Stimulated activated CD8-positive, alpha-beta memory T cell treated with anti-CD3 and anti-CD28 coated beads, Interleukin-7, amount 100 ng/mL, for 1 hour (primary cell): ENCODE results near the gene ST7.
"Not testable (repeated sequence)": the region's sequence is repeated elsewhere in the genome, so short reads cannot be mapped to it uniquely, and the experiment has no call there.

Experiments
- DNase-seq, 2 donors: peaks; one replicate each; pipeline ENCODE4 v3.0.0-alpha.2; 2020; ENCODE audit warnings: low read depth in 2 of 2

Gene ST7

DNA sequence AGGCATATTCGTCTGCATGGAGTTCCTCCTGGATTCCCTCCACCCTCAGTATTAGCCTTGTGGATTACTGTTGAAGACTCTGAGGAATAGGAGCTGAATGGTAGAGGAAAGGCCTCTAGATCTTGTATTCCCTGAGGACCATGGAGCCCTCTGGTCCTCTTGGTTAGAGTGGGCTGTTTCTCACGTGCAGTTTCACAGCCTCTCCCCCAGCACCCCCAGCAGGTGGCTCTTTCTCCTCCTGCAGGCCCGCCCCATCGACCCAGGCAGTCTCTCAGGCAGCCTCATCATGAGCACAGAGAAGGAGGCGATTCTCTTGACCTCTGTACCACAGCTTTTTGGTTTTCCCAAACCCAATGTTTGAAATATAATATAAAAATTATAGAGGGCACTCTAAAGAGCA is 267.5 kb downstream of the ST7 start:
- DNase-seq: no peak

DNA sequence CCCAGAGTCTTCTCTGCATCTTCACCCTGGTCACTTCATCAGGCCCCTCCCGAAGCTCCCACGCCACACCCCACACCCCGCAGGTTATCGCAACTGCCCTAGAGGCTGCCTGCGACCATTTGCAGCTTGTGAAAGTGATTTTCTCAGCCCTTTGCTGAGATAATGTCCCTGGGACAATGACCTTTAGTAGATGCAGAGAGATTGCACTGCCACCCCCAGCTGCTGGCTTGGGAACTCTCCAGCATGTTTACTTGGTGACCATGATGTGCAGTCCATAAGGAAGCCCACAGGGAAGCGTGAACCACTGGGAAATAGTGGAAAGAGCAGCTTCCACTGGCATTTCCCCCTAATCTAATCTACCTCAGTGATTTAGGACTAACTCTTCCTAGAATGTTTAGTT is 272.2 kb downstream of the ST7 start:
- no peak for DNase-seq

DNA sequence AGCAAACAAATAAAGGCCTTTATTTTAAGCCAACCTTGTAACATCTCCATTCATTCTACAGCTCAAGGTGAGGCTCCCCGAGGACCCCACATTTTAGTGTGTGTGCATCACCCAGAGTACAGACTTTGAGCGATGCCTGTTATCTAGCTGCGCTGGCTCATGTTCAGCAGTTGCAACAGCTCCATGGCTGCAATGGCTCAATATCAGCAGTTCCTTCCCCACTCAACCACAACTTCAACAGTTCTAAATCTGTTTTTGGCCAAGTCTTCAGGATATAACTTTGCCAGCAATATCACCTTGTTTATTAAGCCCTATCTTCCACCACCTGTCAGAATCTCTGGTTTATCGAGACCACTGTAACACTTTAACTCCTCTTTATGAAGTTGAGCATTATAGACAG is 273.8 kb downstream of the ST7 start:
- DNase-seq: no peak

DNA sequence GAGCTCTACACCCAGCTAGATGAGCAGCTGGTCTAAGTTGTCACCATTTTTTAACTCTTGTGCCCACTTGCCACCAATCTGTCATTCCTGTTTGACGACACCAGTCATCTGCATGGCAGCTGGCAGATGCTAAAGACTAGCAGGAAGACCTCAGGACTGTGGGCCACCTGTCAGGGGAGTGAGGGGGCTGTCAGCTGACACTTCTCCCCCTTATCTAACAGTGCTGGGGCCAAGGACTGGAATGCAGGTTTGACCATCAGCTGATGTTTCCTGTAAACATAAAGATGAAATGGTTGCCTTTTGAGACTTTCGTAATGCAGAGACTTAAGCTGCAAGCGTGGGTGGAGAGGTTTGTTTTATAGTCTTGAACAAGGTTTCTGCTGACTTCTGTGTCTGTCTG is 276.0 kb downstream of the ST7 start:
- no peak for DNase-seq

DNA sequence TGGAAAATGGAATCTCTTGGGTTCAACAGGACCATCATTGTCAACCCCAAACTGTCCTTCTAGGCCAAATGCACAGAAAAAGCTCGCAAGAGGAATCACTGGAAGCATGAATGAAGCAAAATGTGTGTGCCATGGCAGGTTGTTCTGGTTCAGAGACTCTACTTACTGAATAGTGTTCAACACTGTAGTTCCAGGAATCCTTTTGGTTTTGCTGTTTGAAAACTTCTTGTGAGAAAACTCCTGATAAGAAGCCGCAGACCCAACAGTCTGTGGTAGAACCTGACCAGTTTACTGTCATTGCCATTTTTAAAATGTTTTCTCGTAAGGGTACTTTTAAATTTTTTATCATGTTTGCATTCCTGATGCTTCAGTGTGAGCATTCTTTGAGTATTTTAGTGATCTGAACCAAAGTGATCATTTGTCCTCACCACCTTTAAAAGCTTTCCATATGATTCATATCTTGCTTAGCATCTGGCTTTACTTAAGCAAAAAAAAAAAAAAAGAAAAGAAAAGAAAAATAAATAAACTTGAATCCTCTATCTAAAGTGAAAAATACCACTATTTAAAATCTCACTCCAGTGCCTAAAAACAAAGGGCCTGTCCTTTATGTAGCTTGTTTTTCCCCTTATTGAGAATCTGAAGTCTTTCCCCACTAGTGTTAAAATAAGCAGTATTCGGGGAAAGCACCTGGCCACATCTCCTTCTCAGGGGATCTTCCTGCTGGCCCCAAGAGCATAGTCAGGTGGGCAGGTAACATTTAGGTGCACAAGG is 277.2 kb downstream of the ST7 start:
- DNase-seq: no peak

DNA sequence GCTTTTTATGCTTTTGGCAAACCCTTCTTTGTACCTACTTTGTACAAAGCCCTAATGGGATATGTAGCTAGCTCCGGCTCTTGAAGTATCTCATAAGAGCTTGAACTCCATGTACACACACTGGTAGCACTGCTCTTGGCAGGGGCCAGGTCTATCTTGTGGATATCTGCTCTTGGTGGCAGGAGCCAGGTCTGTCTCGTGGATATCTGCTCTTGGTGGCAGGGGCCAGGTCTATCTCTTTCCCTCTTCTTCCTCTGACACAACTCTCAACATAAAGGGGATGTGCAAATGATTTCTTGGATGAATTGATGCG is 277.7 kb downstream of the ST7 start:
- no peak for DNase-seq

DNA sequence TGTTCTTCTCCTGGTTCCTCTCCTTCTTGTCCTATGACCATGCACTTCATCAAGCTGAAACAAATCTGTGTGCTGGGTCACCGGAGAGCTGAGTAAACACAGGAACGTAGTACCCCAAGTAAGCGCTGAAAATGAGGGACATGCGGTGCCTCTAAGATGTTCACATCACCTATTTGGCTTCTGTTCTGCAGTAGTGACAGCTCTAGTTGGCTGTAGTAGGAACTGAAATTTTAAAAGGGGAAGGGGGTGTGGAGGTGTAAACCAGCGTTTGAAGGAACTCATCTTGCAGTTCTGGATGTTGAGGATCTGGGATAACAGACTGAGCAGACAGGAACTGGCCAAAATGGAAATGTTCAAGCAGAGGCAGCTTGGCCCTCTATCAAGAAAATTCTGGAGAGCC is 284.3 kb downstream of the ST7 start:
- DNase-seq: no peak

DNA sequence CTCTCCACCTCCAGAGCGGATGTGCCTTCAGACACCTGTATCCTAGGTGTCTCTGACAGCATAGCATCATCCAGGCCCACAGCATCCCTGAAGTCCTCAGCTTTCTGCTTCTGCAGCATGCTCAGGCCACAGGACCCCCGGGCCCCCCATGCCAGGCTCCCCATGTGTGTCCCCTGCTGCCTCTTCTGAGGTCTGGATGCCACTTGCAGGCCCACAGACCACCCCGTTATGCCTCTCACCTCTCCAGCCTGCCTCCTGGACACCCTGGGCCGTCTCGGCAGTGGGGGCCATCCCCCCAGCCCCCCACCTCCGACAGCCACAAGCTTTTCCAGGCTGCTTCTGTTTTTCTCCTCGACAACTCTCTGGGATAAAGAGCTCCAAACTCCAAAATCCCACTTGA is 285.2 kb downstream of the ST7 start:
- DNase-seq: no peak

DNA sequence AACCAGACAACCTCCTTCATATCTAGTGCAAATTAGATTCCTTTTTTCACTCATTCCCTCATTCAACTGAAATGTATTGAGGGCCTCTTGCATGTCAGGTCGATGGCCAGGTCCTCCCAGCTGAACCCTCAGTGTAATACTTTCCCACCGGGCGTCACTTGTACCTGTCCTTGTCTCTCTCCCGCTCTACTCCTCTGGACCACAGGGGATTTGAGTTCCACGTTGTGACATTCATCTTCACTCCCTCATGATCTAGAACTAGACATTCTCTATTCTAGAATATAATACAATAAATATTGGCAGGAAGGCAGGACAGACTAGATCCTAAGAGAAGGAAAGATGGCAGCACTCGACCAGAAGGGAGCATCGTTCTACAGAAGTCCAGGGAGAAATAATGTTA is 285.6 kb downstream of the ST7 start:
- no peak for DNase-seq

DNA sequence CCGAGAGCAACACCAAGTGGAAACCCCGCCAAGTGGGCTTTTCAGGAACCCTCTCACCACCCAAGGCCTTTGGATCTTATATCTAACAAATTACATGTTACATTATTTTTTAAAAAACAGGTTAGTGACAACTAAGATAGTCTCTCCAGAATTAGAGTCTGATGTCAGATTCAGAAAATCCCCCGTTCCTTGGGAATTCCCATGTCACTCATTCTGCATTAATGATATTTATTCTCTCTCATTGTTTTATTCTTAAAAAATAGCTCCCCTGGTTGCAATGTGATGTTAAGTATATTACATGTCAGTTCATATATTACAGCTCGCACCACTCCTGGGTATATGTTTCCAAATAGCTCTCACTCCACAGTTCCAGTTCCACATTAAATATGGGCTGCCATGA is 287.8 kb downstream of the ST7 start:
- DNase-seq: no peak

DNA sequence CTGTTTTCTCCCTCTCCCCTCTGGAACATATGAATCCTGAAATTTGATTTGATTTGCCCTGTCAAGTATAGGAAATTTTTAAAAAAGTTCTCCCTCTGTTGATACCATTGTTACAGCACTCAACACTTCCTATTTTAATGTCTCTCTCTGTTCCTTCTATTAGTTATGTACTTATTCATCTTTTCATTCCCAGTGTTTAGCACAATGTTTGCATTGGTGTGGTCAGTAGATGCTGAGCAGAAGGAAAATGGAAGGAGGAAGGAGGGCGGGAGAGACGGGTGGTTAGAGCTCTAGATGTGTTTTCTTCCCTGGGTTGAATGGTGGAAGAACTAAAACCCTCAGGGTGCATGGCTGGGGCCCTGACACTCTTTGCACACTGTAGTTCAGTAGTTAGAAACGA is 290.1 kb downstream of the ST7 start:
- DNase-seq: no peak

DNA sequence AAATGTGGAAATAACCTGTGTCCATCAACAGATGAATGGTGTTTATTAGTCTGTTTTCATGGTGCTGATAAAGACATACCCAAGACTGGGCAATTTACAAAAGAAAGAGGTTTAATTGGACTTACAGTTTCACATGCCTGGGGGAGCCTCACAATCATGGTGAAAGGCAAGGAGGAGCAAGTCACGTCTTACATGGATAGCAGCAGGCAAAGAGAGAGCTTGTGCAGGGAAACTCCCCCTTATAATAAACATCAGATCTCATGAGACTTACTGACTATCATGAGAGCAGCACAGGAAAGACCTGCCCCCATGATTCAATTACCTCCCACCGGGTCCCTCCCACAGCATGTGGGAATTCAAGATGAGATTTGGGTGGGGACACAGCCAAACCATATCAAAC is 292.4 kb downstream of the ST7 start:
- DNase-seq: not testable (repeated sequence)

DNA sequence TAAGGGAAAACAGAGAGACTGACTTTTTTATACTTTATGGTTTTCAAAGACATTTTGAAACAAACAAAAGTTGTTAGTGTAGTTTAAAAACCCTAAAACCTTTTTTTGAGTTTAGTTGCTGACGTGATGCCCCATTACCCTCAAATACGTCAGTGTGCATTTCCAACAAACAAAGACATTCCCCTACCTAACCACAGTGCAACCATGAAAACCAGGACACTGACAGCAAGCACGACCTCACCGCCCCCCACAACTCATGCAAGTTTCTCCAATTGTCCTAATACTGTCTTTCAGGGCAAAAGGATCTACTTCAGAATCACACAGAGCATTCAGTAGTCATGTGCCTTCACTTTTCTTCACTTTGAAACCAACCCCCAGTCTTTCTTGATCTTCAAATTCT is 294.5 kb downstream of the ST7 start:
- DNase-seq: no peak

DNA sequence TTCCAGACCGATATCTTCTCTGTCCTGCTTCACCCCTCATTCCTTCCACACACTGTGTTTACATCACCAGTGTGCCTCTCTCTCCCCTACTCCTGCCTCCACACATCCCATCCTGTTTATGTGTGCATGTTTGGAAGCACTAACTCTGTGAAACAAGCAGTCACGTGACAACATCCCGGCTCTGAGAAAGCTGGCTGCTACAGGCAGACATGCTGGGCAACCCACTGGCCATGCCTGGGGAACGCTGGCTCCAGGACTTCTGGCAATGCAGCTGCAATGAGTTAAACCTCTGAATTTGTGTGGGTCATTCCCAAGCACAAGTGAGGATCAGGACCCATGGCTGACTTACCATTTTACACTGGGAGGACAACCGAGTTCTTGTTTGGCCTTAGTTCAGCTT is 295.5 kb downstream of the ST7 start:
- no peak for DNase-seq

DNA sequence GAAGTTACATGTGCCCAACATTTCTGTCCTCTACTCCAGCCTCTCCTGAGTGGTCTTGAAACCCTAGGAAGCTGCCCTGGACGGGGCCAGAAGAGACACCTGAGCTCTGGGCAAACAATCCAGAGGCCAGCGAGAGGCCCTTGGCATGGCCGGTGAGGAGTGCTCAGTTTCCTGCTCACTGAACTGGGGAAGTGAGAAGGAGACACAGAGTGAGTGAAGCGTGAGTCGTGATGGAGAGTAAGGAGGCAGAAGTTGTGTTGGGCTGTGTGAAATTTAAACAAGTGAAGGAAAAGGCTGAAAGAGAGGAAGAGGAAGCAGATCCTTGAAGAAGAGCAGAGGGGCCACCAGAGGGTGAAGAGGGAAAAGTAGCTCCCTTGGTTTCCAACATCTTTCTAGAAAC is 296.4 kb downstream of the ST7 start:
- no peak for DNase-seq

DNA sequence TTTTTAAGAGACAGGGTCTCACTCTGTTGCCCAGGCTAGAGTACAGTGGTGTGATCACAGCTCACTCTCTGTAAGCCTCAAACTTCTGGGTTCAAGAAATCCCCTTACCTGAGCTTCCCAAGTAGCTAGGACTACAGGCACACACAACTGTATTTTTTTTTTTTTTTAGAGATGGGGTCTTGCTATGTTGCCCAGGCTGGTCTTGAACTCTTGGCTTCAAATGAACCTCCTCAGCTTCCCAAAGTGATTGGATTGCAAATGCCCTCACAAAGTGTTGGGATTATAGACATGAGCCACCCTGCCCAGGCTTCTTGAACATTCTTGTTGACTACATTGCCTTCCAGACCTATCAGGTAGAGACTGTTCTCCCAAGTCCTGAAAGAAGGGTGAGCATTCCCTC is 296.9 kb downstream of the ST7 start:
- DNase-seq: no peak

DNA sequence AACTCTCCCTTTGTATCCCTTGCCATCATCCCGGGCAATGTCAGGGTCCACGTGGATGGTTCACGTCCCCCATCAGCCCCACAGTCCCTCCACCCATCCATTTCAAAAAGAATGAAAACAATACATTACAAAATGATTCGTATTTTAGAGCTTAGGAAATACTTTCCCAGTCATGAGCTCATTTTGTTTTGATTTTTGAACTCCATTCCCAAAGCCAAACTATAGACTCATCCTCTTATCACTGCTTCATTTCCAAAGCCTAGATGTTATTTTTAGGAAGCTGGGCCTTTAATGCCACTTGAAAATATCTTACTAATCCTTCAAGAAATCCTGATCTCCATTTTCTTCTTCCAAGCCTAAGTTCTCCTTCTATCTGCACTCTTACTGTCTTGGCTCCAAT is 297.5 kb downstream of the ST7 start:
- DNase-seq: no peak

DNA sequence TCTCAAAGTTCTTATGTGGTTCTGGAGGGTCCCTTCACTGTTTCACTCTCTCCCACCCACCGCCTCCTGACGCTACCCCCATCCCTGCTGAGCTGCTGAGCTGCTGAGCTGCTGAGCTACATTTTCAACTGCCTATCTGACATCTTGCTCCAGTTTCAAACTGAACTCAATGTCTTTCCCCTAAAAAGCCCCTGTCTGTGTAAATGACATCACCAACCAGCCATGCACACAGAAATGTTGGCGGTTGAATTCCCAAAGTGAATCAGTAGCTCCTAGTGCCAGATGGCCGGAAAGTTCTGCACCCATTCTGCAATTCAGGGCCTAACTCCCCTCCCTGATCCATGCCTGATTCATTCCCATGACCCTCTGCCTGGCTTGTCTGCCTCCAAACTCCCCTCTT is 298.4 kb downstream of the ST7 start:
- DNase-seq: no peak

DNA sequence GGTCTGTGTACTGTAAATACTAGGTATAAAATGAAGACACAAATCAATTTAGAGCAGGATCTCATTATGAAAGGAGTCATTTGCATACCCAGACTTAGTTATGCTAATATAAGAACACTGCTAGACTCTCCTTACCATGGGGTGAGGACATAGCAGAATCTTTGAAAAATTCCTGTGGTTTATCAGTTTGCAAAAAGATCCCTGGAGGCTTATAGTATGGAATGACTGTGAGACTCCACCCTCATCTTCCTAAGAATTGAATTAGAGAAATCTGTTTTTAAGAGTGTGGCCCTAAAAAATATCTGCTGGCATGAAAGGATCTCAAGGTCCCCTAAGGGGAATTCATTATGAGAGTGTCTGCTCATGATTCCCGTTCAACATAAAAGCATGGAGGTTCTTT is 306.3 kb downstream of the ST7 start:
- DNase-seq: no peak

DNA sequence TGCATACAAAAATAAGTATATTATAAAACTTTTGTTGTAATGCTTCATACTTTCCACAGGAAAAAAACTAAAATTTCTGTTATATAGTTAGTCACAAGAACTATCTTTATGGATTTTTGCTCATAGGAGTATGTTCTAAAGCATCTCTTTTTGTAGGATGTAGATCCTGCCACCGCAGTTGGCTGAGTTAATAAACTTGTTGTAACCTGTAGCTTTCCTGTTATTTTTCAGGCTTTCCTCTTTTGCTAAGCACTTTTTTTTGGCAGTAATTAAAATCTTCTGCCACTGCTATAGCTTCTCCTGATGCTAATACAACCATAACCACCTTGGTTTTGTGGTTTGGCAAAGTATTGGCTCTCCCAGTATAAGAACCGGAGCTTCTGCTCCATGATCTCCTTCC is 309.2 kb downstream of the ST7 start:
- no peak for DNase-seq

DNA sequence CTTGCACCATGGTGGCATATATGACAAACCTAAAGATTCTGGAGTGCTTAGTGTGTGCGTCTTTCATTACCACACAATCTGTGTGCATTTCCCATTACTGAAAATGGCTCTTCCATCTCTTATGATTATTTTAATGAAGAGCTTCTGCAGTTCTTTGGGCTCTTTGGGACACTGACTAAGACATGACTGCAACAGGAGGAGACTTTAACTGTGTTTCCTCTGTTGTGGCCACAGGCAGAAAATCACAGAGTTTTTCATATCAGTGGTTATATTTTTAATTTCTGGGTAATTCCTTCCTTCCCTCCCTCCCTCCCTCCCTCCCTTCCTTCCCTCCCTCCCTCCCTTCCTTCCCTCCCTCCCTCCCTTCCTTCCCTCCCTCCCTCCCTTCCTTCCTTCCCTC is 311.4 kb downstream of the ST7 start:
- DNase-seq: no peak

DNA sequence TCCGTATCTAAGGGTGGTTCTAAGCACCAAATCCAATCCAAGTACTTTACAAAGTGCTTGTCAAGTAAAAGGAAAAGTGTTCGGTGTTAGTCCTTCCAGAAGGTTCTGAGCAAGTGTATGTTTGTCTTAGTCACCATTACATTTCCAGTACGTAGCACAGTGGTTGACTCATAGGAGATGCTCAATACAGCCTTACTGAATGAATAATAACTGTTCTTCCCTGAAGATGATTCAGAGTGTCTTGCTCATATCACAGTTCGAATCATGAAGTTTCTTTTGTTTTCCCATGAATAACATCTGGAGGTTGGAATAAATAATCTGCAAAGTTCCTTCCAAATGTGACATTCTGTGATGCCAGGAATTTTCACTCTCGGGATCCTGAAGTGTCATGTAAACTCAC is 316.1 kb downstream of the ST7 start:
- no peak for DNase-seq

DNA sequence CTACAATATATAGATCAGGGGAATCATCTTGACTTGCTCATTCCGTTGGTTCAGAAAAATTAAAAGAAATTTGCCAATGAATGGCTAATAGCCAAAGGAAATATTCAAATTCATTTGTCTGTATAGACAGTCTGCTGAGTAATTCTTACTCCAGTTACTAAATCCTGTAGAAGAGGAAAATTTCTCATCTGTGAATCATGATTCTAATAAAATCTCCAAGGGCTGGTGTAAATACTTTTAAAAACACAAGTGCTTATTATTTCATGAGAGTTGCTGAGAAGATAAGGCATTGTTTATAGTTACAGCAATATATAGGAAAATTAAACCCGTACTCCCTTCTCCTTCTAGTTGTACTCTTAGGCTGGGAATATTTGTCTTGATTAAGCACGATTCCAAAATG is 316.6 kb downstream of the ST7 start:
- no peak for DNase-seq

DNA sequence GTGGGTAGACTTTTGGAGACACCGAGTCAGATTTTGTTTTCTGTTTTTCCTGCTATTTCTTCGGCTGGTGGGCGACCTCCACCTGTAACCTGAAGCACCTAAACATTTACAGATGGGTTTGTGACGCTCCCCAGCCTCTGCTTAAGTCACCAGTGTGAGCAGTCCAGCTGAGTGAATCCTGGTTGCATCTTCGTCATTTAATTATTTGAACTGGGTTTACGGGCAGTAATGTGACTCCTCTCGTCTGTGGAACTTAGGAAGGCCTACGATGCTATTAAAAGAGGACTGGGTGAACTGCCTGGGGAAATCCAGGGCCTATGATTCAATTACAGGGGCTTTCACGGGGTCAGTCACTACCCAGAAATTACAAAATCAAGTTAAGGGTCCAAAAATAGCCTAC is 317.1 kb downstream of the ST7 start:
- no peak for DNase-seq

DNA sequence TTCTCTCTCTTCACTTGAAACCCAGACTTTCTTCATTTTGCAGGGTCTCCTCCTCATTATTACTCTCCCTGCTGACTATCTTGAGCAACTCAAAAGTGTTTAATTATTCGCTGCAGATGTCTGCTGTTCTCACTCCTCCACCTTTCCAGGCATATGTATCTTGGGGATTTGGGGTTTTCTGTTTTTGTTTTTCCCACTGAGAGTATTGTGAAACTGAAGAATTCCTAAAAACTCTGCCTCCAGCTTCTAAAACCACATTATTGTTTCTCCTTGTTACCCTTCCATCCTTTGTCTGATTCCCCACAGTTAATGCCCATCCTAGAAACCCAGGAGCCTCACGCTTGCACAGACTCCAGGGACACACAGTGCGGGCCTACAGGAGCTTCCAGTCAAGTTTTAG is 318.3 kb downstream of the ST7 start:
- no peak for DNase-seq
